NCI-H2227 treated with DMSO at 0.1 percent for 48 hours (cell line): Measurements from ENCODE around the gene CDH4.

Experiments used
- DNase-seq: peaks from one replicate; lab custom pipeline; 2025; lab: John Stamatoyannopoulos, UW

The CDH4 gene

GRCh38 chr20:61356196-61356595 is 104.1 kb downstream of the CDH4 start:
- DNase-seq: no peak

- no peak for DNase-seq
These were observed 105.1 kb downstream of the CDH4 start for GRCh38 chr20:61357119-61357518.

- no peak for DNase-seq
These were observed 107.2 kb downstream of the CDH4 start for GRCh38 chr20:61359254-61359653.

GRCh38 chr20:61360296-61360695 is 108.2 kb downstream of the CDH4 start:
- no peak for DNase-seq

- no peak for DNase-seq
These were observed 108.9 kb downstream of the CDH4 start for GRCh38 chr20:61360940-61361339.

- DNase-seq: no peak
These were observed 109.4 kb downstream of the CDH4 start for GRCh38 chr20:61361501-61361900.

- DNase-seq: no peak
These were observed 112.1 kb downstream of the CDH4 start for GRCh38 chr20:61364147-61364546.

- DNase-seq: no peak
These were observed 114.9 kb downstream of the CDH4 start for GRCh38 chr20:61366914-61367313.

- no peak for DNase-seq
These were observed 117.9 kb downstream of the CDH4 start for GRCh38 chr20:61369731-61370520.

- no peak for DNase-seq
These were observed 118.8 kb downstream of the CDH4 start for GRCh38 chr20:61370841-61371303.

GRCh38 chr20:61371501-61372136 is 119.6 kb downstream of the CDH4 start:
- no peak for DNase-seq

- no peak for DNase-seq
These were observed 120.3 kb downstream of the CDH4 start for GRCh38 chr20:61372137-61373054.

- no peak for DNase-seq
These were observed 121.0 kb downstream of the CDH4 start for GRCh38 chr20:61373055-61373399.

- no peak for DNase-seq
These were observed 122.0 kb downstream of the CDH4 start for GRCh38 chr20:61373956-61374545.

- DNase-seq: no peak
These were observed 124.6 kb downstream of the CDH4 start for GRCh38 chr20:61376541-61377240.

- DNase-seq: no peak
These were observed 126.8 kb downstream of the CDH4 start for GRCh38 chr20:61378694-61379355.

GRCh38 chr20:61379898-61380544 is 128.0 kb downstream of the CDH4 start:
- no peak for DNase-seq

- no peak for DNase-seq
These were observed 128.5 kb downstream of the CDH4 start for GRCh38 chr20:61380545-61380915.

GRCh38 chr20:61382194-61382593 is 130.1 kb downstream of the CDH4 start:
- no peak for DNase-seq

- no peak for DNase-seq
These were observed 133.2 kb downstream of the CDH4 start for GRCh38 chr20:61385296-61385695.

- no peak for DNase-seq
These were observed 133.7 kb downstream of the CDH4 start for GRCh38 chr20:61385731-61386130.
